Loucy (cell line): ENCODE results near the gene STAC3.

Experiments
- H2AFZ ChIP-seq: fragments of 200-600 bp; sonication (generic); 2 replicates; pipeline ENCODE4 v1.6.0; 2016; ENCODE audit warnings: antibody characterized with exemption, mild to moderate bottlenecking, low read length, moderate library complexity
- H3F3A ChIP-seq: fragments of 200-600 bp; 2 replicates; pipeline ENCODE4 v1.6.0; 2016; ENCODE audit warnings: antibody characterized with exemption, low read depth, mild to moderate bottlenecking
- H3K27me3 ChIP-seq: fragments of 200-600 bp; sonication (generic); 2 replicates; pipeline ENCODE4 v1.6.1; 2014; ENCODE audit warnings: low read length, mild to moderate bottlenecking; ENCODE audit not compliant: insufficient read depth, poor library complexity, severe bottlenecking
- H3K36me3 ChIP-seq: fragments of 200-600 bp; sonication (generic); 2 replicates; pipeline ENCODE4 v1.6.1; 2016; ENCODE audit warnings: low read length; ENCODE audit not compliant: insufficient read depth
- H3K4me1 ChIP-seq: fragments of 200-600 bp; sonication (generic); 2 replicates; pipeline ENCODE4 v1.5.1; 2014; ENCODE audit warnings: low read length, mild to moderate bottlenecking; ENCODE audit not compliant: insufficient read depth, poor library complexity, severe bottlenecking
- H3K4me2 ChIP-seq: fragments of 200-600 bp; sonication (generic); 2 replicates; pipeline ENCODE4 v1.6.0; 2014; ENCODE audit warnings: antibody characterized with exemption, low read length, low read depth, mild to moderate bottlenecking; ENCODE audit not compliant: poor library complexity, severe bottlenecking
- H3K4me3 ChIP-seq: fragments of 200-600 bp; sonication (generic); 2 replicates; pipeline ENCODE4 v1.5.1; 2014; ENCODE audit warnings: low read length, mild to moderate bottlenecking, mixed read lengths; ENCODE audit not compliant: poor library complexity, severe bottlenecking
- H3K79me2 ChIP-seq: fragments of 200-600 bp; sonication (generic); 2 replicates; pipeline ENCODE4 v1.6.1; 2014; ENCODE audit warnings: low read length; ENCODE audit not compliant: insufficient read depth
- H3K9ac ChIP-seq: fragments of 200-600 bp; sonication (generic); 2 replicates; pipeline ENCODE4 v1.6.0; 2014; ENCODE audit warnings: mild to moderate bottlenecking, low read depth, low read length, moderate library complexity; ENCODE audit not compliant: poor library complexity, severe bottlenecking
- H3K9me2 ChIP-seq: fragments of 200-600 bp; sonication (generic); replicated peaks from 2 replicates; pipeline ENCODE4 v1.6.1; 2016; ENCODE audit warnings: low read depth, low read length, mixed read lengths
- H3K9me3 ChIP-seq: fragments of 200-600 bp; sonication (generic); 2 replicates; pipeline ENCODE4 v1.6.1; 2014; ENCODE audit warnings: mild to moderate bottlenecking, antibody characterized with exemption, low read length, low read depth; ENCODE audit not compliant: insufficient read depth
- H4K20me1 ChIP-seq: fragments of 200-600 bp; sonication (generic); 2 replicates; pipeline ENCODE4 v1.6.0; 2014; ENCODE audit warnings: antibody characterized with exemption, low read length, mild to moderate bottlenecking; ENCODE audit not compliant: insufficient read depth, poor library complexity, severe bottlenecking
- EZH2phosphoT487 ChIP-seq: fragments of 200-600 bp; IDR thresholded peaks from 2 replicates; pipeline ENCODE4 v1.6.1; 2018; ENCODE audit warnings: antibody characterized with exemption, mild to moderate bottlenecking, moderate library complexity, borderline replicate concordance
- TF ChIP-seq, protein P1 (sequence below): fragments of 200-600 bp; sonication (generic); conservative IDR thresholded peaks from 2 replicates; pipeline ENCODE4 v1.5.1; 2014; ENCODE audit warnings: mild to moderate bottlenecking, antibody characterized with exemption, low read length

Gene STAC3

DNA sequence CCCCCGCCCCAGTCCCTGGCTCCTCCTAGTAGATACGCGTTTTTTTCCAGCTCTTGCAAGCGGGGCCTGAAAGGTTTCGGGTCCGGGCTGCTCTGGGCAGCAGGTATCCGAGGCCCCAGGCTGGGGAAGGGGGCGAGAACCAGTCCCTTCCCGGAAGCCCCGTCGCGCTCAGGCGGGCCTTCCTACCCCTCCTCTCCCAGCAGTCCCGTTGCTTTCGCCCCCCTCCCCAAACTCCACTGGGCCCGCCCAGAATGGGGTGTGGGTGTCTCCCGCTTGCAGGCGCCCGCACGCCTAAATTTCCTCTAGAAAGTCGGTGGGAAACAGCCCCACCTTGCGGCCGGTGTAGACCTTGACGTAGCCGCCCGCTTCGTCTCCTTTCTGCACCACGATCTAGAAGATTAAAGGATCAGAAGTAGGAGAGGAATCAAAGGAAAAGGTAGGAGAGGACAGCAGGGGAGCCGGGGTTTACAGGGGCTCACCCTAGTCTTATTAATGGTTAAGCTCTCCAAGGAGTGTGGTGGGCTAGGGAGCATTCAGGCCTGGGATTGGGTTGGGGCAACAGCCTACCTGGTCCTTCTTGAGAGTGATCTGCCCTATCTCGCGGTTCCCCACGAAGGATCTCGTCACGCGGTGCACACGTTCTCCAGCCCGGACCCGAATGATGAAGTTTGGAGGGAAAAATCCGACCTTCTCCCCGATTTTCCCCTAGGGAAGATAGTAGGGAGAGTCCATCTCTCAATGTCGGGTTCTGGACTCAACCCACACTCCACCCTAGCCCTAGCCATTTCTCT is 7.3 kb downstream of the STAC3 start:
- Histone ChIP-seq H3K9ac (peak overlapping the region; percentile 69), H4K20me1 (no peaks in the 10 kb centered on the region), H3K4me3 (peak overlapping the region; percentile 76), H3K4me1 (peaks cover 20% of the 10 kb centered on the region), H3K36me3 (no peaks in the 10 kb centered on the region), H3K9me3 (no peaks in the 10 kb centered on the region), H3K27me3 (no peaks in the 10 kb centered on the region), H3K79me2 (peaks cover 6% of the 10 kb centered on the region), H3K4me2 (peak overlapping the region; percentile 90), H3F3A (peaks cover 4% of the 10 kb centered on the region; the same call in 1 of the 2 replicates), H3K9me2 (no peaks in the 10 kb centered on the region), H2AFZ (no peak overlapping the region)
- TF ChIP-seq, protein P1, sequence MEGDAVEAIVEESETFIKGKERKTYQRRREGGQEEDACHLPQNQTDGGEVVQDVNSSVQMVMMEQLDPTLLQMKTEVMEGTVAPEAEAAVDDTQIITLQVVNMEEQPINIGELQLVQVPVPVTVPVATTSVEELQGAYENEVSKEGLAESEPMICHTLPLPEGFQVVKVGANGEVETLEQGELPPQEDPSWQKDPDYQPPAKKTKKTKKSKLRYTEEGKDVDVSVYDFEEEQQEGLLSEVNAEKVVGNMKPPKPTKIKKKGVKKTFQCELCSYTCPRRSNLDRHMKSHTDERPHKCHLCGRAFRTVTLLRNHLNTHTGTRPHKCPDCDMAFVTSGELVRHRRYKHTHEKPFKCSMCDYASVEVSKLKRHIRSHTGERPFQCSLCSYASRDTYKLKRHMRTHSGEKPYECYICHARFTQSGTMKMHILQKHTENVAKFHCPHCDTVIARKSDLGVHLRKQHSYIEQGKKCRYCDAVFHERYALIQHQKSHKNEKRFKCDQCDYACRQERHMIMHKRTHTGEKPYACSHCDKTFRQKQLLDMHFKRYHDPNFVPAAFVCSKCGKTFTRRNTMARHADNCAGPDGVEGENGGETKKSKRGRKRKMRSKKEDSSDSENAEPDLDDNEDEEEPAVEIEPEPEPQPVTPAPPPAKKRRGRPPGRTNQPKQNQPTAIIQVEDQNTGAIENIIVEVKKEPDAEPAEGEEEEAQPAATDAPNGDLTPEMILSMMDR = peak; percentile 56
- no peak for TF ChIP-seq EZH2phosphoT487

DNA sequence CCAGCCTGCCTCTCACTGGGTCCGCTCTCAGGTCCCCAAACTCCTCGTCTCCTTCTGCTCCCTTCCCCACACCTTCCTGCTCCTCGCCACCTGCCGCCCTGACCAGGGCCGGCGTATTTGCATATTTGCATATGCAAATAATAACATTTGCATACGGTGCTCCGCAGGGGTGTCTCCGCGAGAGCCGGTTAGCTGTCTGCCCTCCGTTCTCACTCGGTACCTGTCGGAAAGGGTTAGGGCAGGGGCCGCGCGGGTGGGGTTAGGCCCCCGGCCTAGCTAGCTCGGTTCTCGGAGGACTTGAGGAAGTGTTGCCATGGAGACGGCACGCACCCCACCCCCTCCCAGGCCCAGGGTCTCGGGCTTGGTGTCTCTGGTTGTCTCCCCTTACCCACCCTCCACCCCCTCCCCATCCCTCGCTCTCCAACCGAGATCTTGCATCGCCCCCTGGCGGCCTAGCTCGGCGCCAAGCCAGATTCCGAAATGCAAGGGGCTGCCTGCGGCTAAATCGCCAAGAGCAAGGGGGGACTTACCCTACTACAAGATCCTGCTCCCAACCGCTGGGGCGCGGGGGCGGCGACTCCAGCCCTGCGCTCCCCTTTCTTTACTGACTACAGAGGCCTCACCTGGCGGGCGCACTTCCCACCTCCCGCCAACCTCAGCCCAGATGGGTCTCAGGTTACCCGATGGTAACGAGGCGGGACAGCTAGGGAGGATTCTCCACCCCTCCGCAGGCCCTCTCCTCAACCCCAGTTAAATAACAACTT is 8.1 kb downstream of the STAC3 start:
- Histone ChIP-seq H3K36me3 (no peaks in the 10 kb centered on the region), H3K27me3 (no peaks in the 10 kb centered on the region), H3K79me2 (peaks cover 3% of the 10 kb centered on the region), H3F3A (peaks cover 2% of the 10 kb centered on the region; the same call in 1 of the 2 replicates), H3K9me3 (no peaks in the 10 kb centered on the region), H3K9ac (peak overlapping the region; percentile 69), H4K20me1 (no peaks in the 10 kb centered on the region), H3K4me3 (peak overlapping the region; percentile 76), H2AFZ (no peak overlapping the region), H3K4me1 (peaks cover 15% of the 10 kb centered on the region), H3K9me2 (no peaks in the 10 kb centered on the region), H3K4me2 (peak overlapping the region; percentile 90)
- no peak for TF ChIP-seq EZH2phosphoT487
- TF ChIP-seq, protein P1 = peak; percentile 82

DNA sequence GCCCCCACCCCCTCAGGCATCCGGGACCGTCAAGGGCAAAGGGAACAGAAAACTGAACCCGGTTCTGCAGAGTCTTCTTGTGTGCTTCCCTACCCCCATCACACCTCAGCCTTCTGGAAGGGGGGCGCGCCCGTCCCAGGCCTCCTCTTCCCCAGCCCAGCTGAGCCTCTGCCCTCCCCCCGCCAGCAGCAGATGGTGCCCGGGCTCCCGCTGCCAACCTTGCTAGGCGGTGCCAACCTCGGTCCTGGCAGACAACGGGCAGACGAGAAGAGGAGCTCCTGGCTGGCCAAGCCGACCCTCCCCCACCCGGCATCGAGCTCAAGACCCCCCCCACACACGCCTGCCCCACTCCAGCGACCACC is 8.7 kb downstream of the STAC3 start:
- no peak overlapping the region for H3K9ac ChIP-seq
- TF ChIP-seq EZH2phosphoT487 = no peak
- TF ChIP-seq, protein P1 = no peak
- no peaks in the 10 kb centered on the region for H3K36me3 ChIP-seq
- peak overlapping the region; percentile 76 for H3K4me3 ChIP-seq
- H2AFZ ChIP-seq = no peak overlapping the region
- H3K4me2 ChIP-seq = peak overlapping the region; percentile 90
- peaks cover 13% of the 10 kb centered on the region for H3K4me1 ChIP-seq
- no peaks in the 10 kb centered on the region for H4K20me1 ChIP-seq
- H3K9me3 ChIP-seq = no peaks in the 10 kb centered on the region
- H3K27me3 ChIP-seq = no peaks in the 10 kb centered on the region
- H3F3A ChIP-seq = no peaks in the 10 kb centered on the region
- H3K79me2 ChIP-seq = no peaks in the 10 kb centered on the region
- H3K9me2 ChIP-seq = no peaks in the 10 kb centered on the region
